Fibroblast of skin of abdomen (primary cell): ENCODE results near the gene FAM110A. TPM values are rescaled to one million over a fixed set of nuclear protein-coding genes. Genes with fewer than 3 reads are reported as not detected.
A peak's percentile ranks its signal among the peaks of the same experiment; 100 is the strongest.
"Not testable (repeated sequence)": the region's sequence is repeated elsewhere in the genome, so short reads cannot be mapped to it uniquely, and the experiment has no call there.

Experiments used
- DNase-seq: peaks from one replicate; pipeline ENCODE4 v3.0.0-alpha.2; 2013
- polyA plus RNA-seq, 2 experiments: library from polyadenylated mRNA; unstranded; fragments of 120-200 nt; gene quantifications; one replicate each; pipeline ENCODE4 v1.2.1, GENCODE V29; 2013; ENCODE audit not compliant: insufficient read length in 2 of 2

The FAM110A gene
- polyA plus RNA-seq (2013, experiment 1 of 2; ENCODE audit: insufficient read length): 4.0 TPM
- 4.1 TPM for polyA plus RNA-seq (2013, experiment 2 of 2; ENCODE audit: insufficient read length)

DNA sequence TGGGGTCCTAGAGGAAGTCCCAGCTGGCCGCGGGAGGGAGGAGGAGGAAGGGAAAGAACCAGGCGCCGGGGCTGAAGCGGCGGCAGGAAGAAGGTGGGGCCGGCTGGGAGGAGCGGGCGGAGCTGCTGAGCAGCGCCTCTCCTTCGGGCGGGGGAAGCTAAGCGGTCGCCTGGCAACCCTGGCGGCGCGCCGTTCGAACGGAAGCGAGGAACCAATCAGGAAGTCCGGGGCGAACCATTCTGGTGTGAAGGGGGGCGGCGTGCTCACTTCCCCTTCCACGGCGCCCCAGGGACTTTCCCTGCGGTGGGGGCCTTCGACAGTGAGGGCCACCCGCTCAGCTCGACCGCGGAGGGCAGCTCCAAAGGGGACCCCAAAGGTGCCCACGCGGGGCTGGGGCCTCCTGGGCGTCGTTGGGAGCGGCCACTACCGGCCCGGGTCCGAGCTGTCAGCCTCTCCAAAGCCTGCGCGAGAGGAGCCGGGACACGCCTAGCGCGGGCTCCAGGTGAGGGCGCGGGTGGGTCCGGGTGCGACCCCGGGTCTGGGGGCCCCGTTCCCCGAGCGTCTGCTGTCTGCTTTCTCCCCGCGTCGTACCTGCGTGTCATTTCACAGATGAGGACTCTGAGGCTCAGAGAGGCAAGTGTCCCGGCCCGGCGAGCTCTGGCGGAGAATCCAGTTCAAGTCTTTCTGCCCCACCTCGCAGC is at the start of gene FAM110A:
TSS of gene FAM110A (plus strand) at position 266 of the 701 bp plus-strand sequence. CDS start 11,090 bp downstream, outside the sequence.
- peak; percentile 94 for DNase-seq

DNA sequence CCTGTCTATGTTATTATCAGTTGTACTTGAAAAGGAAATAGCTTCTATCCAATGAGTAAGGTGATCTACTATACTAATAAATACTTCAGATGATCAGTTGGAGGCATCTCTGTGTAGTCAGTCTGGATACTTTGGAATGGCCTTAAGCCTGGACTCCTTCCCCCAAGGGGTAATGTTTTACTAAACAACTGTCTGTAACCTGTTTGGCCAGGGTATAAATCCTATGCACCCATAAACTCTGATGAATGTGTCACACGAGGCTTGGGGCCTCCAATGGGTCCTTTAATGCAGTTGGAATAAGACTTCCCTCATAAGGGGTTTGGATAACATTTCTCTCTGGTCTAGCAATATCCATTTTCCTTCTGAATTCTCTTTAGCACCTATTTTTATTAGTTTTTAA is 45.7 kb upstream of the FAM110A start:
- DNase-seq: no peak

GRCh38 chr20:791056-791455 is 42.5 kb upstream of the FAM110A start:
- no peak for DNase-seq

DNA sequence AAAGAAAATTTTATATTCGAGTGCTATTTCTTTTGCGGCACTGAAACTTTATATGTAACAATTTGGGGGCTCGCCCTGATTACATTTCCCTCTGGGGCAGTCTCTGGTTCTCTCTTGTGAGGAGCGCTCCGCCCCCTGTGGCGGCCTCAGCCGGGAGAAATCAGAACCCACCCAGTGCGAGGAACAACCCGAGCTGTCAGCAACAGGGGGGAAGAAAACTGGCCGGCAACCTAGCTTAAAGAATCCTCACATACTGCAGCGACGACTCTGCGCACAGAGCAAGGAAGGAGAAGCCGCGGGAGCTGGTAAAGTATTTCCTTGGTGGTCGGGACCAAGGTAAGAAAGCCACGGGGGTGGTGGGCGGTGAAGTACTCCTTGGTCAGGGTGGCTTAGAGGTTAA is 41.3 kb upstream of the FAM110A start:
- no peak for DNase-seq

GRCh38 chr20:796921-797320 is 36.6 kb upstream of the FAM110A start:
- no peak for DNase-seq

DNA sequence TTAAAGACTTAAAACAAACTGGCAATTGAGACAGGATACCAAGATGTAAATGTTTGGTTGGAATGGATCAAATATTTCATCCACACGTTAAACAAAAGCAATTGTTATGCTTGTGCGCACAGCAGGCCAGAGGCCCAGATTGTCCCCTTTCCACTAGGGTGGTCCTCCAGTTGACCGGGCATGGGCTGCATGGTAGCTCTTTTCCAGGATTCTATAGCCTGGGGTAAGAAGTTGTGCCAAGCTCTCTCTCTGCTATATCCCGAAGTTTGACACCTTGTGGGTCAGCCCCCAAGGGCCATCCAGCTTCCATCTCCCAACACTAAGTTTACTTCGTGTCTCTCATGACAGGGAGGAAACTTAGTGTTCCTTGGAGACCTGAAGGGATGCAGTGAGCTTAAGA is 34.8 kb upstream of the FAM110A start:
- DNase-seq: not testable (repeated sequence)

DNA sequence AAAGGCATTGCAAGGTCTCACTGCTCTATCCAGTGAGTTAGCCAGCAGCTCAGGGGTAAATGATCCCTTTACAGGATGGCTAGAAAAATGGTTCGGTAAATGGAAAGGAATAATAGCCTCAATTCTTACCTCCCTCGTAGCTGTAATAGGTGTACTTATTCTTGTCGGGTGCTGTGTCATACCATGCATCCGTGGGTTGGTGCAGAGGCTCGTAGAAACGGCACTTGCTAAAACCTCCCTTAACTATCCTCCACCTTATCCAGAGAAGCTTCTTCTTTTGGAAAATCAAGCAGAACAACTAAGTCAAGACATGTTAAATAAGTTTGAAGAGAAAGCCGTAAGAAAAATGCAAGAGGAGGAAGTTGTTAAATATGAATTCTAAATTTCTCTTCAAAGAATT is 33.5 kb upstream of the FAM110A start:
- not testable (repeated sequence) for DNase-seq

- DNase-seq: no peak
These were observed 31.8 kb upstream of the FAM110A start for GRCh38 chr20:801678-802077.

DNA sequence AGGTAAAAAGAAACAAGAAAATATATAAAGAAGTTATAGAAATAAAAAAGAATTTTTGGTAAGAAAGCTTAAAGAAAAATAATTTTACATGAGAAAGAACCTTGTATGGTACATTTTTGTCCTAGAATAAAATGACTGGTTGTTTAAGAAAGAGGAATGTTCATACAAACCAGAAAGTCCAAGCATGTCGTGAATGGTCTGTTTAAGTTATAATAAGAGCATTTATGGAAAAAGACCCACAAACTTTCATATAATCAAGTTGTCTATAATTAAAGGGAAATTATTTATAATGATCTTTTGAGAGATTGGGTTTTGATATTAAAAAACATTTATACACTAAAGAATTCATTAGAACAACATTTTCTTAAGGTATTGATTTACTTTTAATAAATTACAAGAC is 27.8 kb upstream of the FAM110A start:
- no peak for DNase-seq

DNA sequence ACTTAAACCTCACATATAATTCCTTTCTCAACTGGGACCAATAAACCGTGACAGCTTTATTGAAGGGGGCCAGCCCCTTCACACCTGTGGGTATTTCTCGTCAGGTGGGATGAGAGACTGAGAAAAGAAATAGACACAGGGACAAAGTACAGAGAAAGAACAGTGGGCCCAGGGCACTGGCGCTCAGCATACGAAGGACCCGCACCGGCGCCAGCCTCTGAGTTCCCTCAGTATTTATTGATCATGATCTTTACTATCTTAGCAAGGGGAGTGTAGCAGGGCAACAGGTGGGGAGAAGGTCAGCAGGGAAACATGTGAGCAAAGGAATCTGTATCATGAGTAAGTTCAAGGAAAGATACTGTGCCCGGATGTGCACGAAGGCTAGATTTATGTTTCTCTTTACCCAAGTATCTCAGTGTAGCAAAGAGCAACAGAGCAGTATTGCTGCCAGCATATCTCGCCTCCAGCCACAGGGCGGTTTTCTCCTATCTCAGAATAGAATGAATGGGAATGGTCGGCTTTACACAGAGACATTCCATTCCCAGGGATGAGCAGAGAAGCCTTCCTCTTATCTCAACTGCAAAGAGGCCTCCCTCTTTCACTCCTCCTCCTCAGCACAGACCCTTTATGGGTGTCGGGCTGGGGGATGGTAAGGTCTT is 21.6 kb upstream of the FAM110A start:
- not testable (repeated sequence) for DNase-seq

DNA sequence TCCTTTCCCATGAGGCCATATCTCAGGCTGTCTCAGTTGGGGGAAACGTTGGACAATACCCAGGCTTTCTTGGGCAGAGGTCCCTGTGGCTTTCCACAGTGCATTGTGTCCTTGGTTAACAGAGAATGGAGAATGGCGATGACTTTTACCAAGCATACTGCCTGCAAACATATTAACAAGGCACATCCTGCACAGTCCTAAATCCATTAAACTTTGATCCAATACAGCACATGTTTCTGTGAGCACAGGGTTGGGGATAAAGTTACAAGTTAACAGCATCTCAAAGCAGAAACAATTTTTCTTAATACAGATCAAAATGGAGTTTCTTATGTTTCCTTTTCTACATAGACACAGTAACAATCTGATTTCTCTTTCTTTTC is 21.1 kb upstream of the FAM110A start:
- DNase-seq: not testable (repeated sequence)

DNA sequence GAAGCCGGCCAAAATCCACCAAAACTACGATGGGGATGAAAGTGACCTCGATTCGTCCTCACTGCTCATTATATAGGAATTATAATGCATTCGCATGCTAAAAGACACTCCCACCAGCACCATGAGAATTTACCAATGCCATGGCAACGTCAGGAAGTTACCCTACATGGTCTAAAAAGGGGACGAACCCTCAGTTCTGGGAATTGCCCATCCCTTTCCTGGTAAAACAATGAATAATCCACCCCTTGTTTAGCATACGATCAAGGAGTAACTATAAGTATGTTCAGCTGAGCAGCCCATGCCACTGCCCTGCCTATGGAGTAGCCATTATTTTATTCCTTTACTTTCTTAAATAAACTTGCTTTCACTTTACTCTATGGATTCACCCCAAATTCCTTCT is 20.1 kb upstream of the FAM110A start:
- DNase-seq: no peak

DNA sequence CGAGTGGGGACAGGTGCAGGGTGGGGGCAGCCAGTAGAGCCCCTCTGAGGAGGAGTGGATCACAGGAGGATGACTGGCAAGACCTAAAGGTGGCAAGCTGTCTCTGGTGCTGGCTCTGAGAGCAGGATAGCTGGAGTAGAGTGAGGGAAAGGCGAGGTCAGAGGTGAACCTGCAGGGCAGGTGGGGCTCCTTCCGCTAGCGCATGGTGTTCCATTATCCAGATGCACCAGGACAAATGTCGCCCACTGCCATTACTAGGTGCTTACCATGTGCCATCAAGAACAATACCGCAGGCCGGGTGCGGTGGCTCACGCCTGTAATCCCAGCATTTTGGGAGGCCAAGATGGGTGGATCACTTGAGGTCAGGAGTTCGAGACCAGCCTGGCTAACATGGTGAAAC is 18.3 kb upstream of the FAM110A start:
- DNase-seq: no peak

GRCh38 chr20:815914-816606 is 17.5 kb upstream of the FAM110A start:
- peak; percentile 41 for DNase-seq

GRCh38 chr20:818001-818664 is 15.4 kb upstream of the FAM110A start:
- DNase-seq: no peak

GRCh38 chr20:819680-820322 is 13.7 kb upstream of the FAM110A start:
- DNase-seq: no peak

DNA sequence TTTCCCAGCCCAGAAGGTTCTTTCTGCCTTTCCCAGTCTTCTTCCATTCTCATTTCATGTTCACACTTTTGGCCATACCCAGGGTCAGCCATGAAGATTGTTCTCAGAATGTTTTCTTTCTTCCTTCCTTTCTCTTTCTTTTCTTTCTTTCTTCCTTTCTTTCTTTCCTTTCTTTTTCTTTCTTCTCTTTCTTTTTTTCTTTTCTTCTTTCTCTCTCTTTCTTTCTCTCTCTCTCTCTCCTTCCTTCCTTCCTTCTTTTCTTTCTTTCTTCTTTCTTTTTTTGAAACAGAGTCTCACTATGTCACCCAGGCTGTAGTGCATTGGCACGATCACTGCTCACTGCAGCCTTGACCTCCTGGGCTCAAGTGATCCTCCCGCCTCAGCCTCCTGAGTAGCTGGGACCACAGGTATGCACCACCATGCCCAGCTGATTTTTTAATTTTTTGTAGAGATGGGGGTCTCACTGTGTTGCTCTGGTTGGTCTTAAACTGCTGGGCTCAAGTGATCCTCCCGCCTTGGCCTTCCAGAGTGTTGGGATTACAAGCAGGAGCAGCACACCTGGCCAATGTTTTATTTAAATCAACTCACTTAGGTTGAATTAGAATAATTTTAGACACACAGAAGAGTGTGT is 13.1 kb upstream of the FAM110A start:
- no peak for DNase-seq

GRCh38 chr20:821046-821730 is 12.3 kb upstream of the FAM110A start:
- DNase-seq: no peak

DNA sequence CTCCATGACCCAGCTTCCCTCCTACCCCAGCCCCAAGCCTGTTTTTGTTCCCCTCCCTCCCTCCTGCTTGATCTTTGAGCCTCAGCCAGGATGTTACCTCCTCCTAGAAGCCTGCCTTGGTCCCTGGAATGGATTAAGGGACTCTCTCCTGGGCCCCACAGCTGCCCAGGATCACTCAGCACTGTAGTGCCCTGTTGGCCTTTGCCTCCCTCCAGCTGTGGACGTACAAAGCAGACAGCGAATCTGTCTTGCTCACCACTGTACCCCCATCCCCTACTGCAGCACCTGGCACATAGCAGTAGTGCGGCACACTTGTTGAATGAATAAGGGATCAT is 11.8 kb upstream of the FAM110A start:
- no peak for DNase-seq

- DNase-seq: no peak
These were observed 10.6 kb upstream of the FAM110A start for GRCh38 chr20:822651-823573.

- no peak for DNase-seq
These were observed 10.0 kb upstream of the FAM110A start for GRCh38 chr20:823574-823902.
